Panc1 (cell line): ENCODE results near the gene CYSRT1. TPM values are rescaled to one million over a fixed set of nuclear protein-coding genes. Genes with fewer than 3 reads are reported as not detected.

Experiments used
- ATAC-seq: fragments of 200-7000 bp; cut with Tn5 transposase; 2 replicates; pipeline ENCODE4 v1.9.1; 2020; ENCODE audit warnings: mild to moderate bottlenecking, moderate library complexity
- BruUV-seq: library from RNA; stranded (reverse); fragments of 400-500 nt; replicated peaks from 2 replicates; lab custom pipeline; 2021; lab: Mats Ljungman, UMichigan
- CTCF ChIA-PET: fragments of 300-600 bp; sonication (Branson Sonifier 250); formaldehyde crosslinking; loops from one replicate; lab custom pipeline; 2022; ENCODE audit warnings: antibody characterized with exemption; lab: Charles Lee
- POLR2A ChIA-PET: fragments of 300-600 bp; sonication (Branson Sonifier 250); formaldehyde crosslinking; loops from one replicate; lab custom pipeline; 2022; ENCODE audit warnings: antibody characterized with exemption; lab: Charles Lee
- DNase-seq: peaks from one replicate; pipeline ENCODE4 v3.0.0-alpha.2; 2010; ENCODE audit warnings: low read depth, low spot score
- H3K27ac ChIP-seq: 2 replicates; pipeline ENCODE4 v1.5.1; 2011; ENCODE audit warnings: mild to moderate bottlenecking, low read length, inconsistent platforms
- H3K27me3 ChIP-seq: fragments of 200-500 bp; sonication (Bioruptor generic); 2 replicates; pipeline ENCODE4 v1.6.0; 2014; ENCODE audit warnings: low read length, inconsistent platforms; ENCODE audit not compliant: control insufficient read depth, insufficient read depth
- H3K36me3 ChIP-seq: fragments of 200-500 bp; sonication (Bioruptor generic); 2 replicates; pipeline ENCODE4 v1.5.1; 2014; ENCODE audit warnings: inconsistent platforms, mild to moderate bottlenecking, low read length, moderate library complexity; ENCODE audit not compliant: control insufficient read depth, insufficient read depth
- H3K4me1 ChIP-seq: 2 replicates; pipeline ENCODE4 v1.5.1; 2011; ENCODE audit warnings: inconsistent platforms, mild to moderate bottlenecking, low read length, moderate library complexity; ENCODE audit not compliant: control insufficient read depth, insufficient read depth
- H3K4me3 ChIP-seq, 2 experiments: 2 replicates each; pipeline ENCODE4 v1.5.1; 2011 to 2012; ENCODE audit warnings: low read depth in 2 of 2, low read length in 2 of 2, mild to moderate bottlenecking in 2 of 2, inconsistent platforms in 1 of 2, moderate library complexity in 1 of 2
- H3K9me3 ChIP-seq: fragments of 200-500 bp; sonication (Bioruptor generic); 2 replicates; pipeline ENCODE4 v1.5.1; 2014; ENCODE audit warnings: low read depth, mild to moderate bottlenecking, inconsistent platforms, low read length, moderate library complexity; ENCODE audit not compliant: control insufficient read depth, insufficient read depth
- POLR2AphosphoS5 ChIP-seq: IDR thresholded peaks from 2 replicates; pipeline ENCODE4 v1.6.1; 2012; ENCODE audit warnings: mild to moderate bottlenecking, low read depth, low read length, moderate library complexity
- SIN3A ChIP-seq: IDR thresholded peaks from 2 replicates; pipeline ENCODE4 v1.6.1; 2012; ENCODE audit warnings: low read depth, mild to moderate bottlenecking, low read length, moderate library complexity, borderline replicate concordance; ENCODE audit not compliant: insufficient read depth
- TCF7L2 ChIP-seq: IDR thresholded peaks from 2 replicates; pipeline ENCODE4 v1.6.1; 2011; ENCODE audit warnings: mild to moderate bottlenecking, low read depth, low read length, inconsistent platforms
- in situ Hi-C: cut with HindIII; loops from 2 replicates; pipeline ENCODE4 v1.10.0; 2016; ENCODE audit warnings: low sequenced_read_pairs, low pct_unique_long_range_greater_than_20kb
- intact Hi-C: fragments of 100-400 bp; cut with micrococcal nuclease; formaldehyde crosslinking; loops from one replicate; pipeline ENCODE4 v1.10.0; 2022; ENCODE audit not compliant: unreplicated experiment
- total RNA-seq: library from RNA; stranded (reverse); gene quantifications from one replicate; pipeline ENCODE4 v1.2.1, GENCODE V29; 2021; ENCODE audit not compliant: unreplicated experiment
- TF ChIP-seq, protein P1 (sequence below): fragments of 450-650 bp; IDR thresholded peaks from 2 replicates; pipeline ENCODE4 v1.5.1; 2017; ENCODE audit warnings: mild to moderate bottlenecking
- TF ChIP-seq, protein P2 (sequence below), 2 experiments: IDR thresholded peaks; 2 replicates each; pipeline ENCODE4 v1.6.1; 2011 to 2012; ENCODE audit warnings: low read depth in 2 of 2, control low read depth in 1 of 2, low read length in 1 of 2, mild to moderate bottlenecking in 1 of 2, moderate library complexity in 1 of 2; ENCODE audit not compliant: insufficient read depth in 1 of 2

CYSRT1 gene
- total RNA-seq, 1 experiment from 2014 or later, result 0.67 TPM

GRCh38 chr9:137233143-137233980 lies 8.4 kb downstream of the CYSRT1 start:
- Histone ChIP-seq H3K4me1 (peaks cover 18% of the 10 kb centered on the region), H3K9me3 (no peaks in the 10 kb centered on the region), H3K4me3 (no peak overlapping the region), H3K27ac (no peak overlapping the region), H3K36me3 (no peaks in the 10 kb centered on the region), H3K27me3 (no peaks in the 10 kb centered on the region)
- DNase-seq (no peak), ATAC-seq (no peak)
- in situ Hi-C loops (no loop called here), intact Hi-C loops (no loop called here)
- BruUV-seq, result no TSS peak
- TF ChIP-seq, protein P1, sequence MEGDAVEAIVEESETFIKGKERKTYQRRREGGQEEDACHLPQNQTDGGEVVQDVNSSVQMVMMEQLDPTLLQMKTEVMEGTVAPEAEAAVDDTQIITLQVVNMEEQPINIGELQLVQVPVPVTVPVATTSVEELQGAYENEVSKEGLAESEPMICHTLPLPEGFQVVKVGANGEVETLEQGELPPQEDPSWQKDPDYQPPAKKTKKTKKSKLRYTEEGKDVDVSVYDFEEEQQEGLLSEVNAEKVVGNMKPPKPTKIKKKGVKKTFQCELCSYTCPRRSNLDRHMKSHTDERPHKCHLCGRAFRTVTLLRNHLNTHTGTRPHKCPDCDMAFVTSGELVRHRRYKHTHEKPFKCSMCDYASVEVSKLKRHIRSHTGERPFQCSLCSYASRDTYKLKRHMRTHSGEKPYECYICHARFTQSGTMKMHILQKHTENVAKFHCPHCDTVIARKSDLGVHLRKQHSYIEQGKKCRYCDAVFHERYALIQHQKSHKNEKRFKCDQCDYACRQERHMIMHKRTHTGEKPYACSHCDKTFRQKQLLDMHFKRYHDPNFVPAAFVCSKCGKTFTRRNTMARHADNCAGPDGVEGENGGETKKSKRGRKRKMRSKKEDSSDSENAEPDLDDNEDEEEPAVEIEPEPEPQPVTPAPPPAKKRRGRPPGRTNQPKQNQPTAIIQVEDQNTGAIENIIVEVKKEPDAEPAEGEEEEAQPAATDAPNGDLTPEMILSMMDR, result no peak; the same call in 1 of the 2 replicates
- TF ChIP-seq, protein P2, sequence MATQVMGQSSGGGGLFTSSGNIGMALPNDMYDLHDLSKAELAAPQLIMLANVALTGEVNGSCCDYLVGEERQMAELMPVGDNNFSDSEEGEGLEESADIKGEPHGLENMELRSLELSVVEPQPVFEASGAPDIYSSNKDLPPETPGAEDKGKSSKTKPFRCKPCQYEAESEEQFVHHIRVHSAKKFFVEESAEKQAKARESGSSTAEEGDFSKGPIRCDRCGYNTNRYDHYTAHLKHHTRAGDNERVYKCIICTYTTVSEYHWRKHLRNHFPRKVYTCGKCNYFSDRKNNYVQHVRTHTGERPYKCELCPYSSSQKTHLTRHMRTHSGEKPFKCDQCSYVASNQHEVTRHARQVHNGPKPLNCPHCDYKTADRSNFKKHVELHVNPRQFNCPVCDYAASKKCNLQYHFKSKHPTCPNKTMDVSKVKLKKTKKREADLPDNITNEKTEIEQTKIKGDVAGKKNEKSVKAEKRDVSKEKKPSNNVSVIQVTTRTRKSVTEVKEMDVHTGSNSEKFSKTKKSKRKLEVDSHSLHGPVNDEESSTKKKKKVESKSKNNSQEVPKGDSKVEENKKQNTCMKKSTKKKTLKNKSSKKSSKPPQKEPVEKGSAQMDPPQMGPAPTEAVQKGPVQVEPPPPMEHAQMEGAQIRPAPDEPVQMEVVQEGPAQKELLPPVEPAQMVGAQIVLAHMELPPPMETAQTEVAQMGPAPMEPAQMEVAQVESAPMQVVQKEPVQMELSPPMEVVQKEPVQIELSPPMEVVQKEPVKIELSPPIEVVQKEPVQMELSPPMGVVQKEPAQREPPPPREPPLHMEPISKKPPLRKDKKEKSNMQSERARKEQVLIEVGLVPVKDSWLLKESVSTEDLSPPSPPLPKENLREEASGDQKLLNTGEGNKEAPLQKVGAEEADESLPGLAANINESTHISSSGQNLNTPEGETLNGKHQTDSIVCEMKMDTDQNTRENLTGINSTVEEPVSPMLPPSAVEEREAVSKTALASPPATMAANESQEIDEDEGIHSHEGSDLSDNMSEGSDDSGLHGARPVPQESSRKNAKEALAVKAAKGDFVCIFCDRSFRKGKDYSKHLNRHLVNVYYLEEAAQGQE (IDR thresholded peaks at IDR 0.05; ENCODE audit: insufficient read depth in 1 of 2, low read depth in 2 of 2, low read length in 1 of 2), result no peak
- no peak for TF ChIP-seq TCF7L2
- no peak for TF ChIP-seq POLR2AphosphoS5
- TF ChIP-seq SIN3A, result no peak
- POLR2A ChIA-PET, result no interaction called here
- CTCF ChIA-PET, result interaction anchor here (0.7 kb wide), 3 partner anchors 46 to 467 kb away, joined by 5 to 8 read pairs (median 6); no protein-coding TSS in a partner anchor

GRCh38 chr9:137234055-137234697 lies 9.2 kb downstream of the CYSRT1 start:
- no peaks in the 10 kb centered on the region for H3K27me3 ChIP-seq
- intact Hi-C loops, result no loop called here
- POLR2A ChIA-PET, result no interaction called here

More at GRCh38 chr9:137234055-137234697, 9.2 kb downstream of the CYSRT1 start:
- H3K4me3 ChIP-seq, result no peak overlapping the region
- no peaks in the 10 kb centered on the region for H3K9me3 ChIP-seq
- in situ Hi-C loops, result no loop called here
- peaks cover 26% of the 10 kb centered on the region for H3K4me1 ChIP-seq
- CTCF ChIA-PET, result interaction anchor here (0.7 kb wide), 1 partner anchor 168 kb away, joined by 8 read pairs; no protein-coding TSS in a partner anchor
- ATAC-seq (no peak), DNase-seq (no peak)
- no TSS peak for BruUV-seq
- TF ChIP-seq TCF7L2, result no peak
- TF ChIP-seq, protein P2 (IDR thresholded peaks at IDR 0.05; ENCODE audit: insufficient read depth in 1 of 2, low read depth in 2 of 2, low read length in 1 of 2), result no peak
- TF ChIP-seq, protein P1, result no peak
- TF ChIP-seq SIN3A, result no peak
- no peak for TF ChIP-seq POLR2AphosphoS5
- no peak overlapping the region for H3K27ac ChIP-seq
- H3K36me3 ChIP-seq, result no peaks in the 10 kb centered on the region
